HEK293 (cell line): Measurements from ENCODE around the gene CENPP.

Experiments used
- CTCF ChIA-PET: fragments of 350-600 bp; formaldehyde crosslinking; extraction: SDS; loops from one replicate; lab custom pipeline; 2021; ENCODE audit warnings: antibody characterized with exemption; lab: Yijun Ruan, JAX
- POLR2A ChIA-PET: fragments of 300-600 bp; formaldehyde crosslinking; extraction: SDS; loops from one replicate; lab custom pipeline; 2020; ENCODE audit warnings: antibody characterized with exemption, inconsistent platforms; lab: Yijun Ruan, JAX
- H3K27ac ChIP-seq: fragments of 200-500 bp; sonication (Bioruptor generic); 2 replicates; pipeline ENCODE4 v1.5.1; 2014; ENCODE audit warnings: low read depth, low read length, control low read depth, inconsistent platforms; ENCODE audit errors: extremely low read depth
- H3K36me3 ChIP-seq, 2 experiments: fragments of 200-500 bp in 1 of 2; sonication (Bioruptor generic) in 1 of 2; 1 replicate in 1 of 2; 2 replicates in 1 of 2; pipeline ENCODE4 v1.5.1; 2014 to 2017; ENCODE audit warnings: inconsistent platforms in 2 of 2, low read length in 2 of 2; ENCODE audit not compliant: control insufficient read depth in 2 of 2, insufficient read depth in 1 of 2
- H3K4me1 ChIP-seq: fragments of 200-500 bp; sonication (Bioruptor generic); 2 replicates; pipeline ENCODE4 v1.5.1; 2014; ENCODE audit warnings: mild to moderate bottlenecking, low read length, inconsistent platforms; ENCODE audit not compliant: control insufficient read depth, insufficient read depth
- H3K4me3 ChIP-seq: 2 replicates; pipeline ENCODE4 v1.5.1; 2011; ENCODE audit warnings: low read depth, mild to moderate bottlenecking, control low read depth, low read length, moderate library complexity
- H3K9me3 ChIP-seq: fragments of 200-500 bp; sonication (Bioruptor generic); 2 replicates; pipeline ENCODE4 v1.5.1; 2014; ENCODE audit warnings: low read depth, low read length, inconsistent platforms; ENCODE audit not compliant: control insufficient read depth, insufficient read depth
- HOXC10 ChIP-seq: sonication (generic); formaldehyde crosslinking; IDR thresholded peaks from 2 replicates; pipeline ENCODE4 v1.8.1; 2023; ENCODE audit warnings: mild to moderate bottlenecking, missing genetic modification reagents
- KLF16 ChIP-seq: fragments of 450-650 bp; formaldehyde crosslinking; IDR thresholded peaks from 2 replicates; pipeline ENCODE4 v1.5.1; 2017; ENCODE audit warnings: missing biosample characterization, missing genetic modification characterization
- KLF7 ChIP-seq: fragments of 450-650 bp; formaldehyde crosslinking; IDR thresholded peaks from 2 replicates; pipeline ENCODE4 v1.5.1; 2016; ENCODE audit warnings: missing biosample characterization, missing genetic modification characterization, borderline replicate concordance
- SCRT2 ChIP-seq: fragments of 450-650 bp; formaldehyde crosslinking; IDR thresholded peaks from 2 replicates; pipeline ENCODE4 v1.5.1; 2016; ENCODE audit warnings: missing biosample characterization, missing genetic modification characterization
- SETDB1 ChIP-seq: IDR thresholded peaks from one replicate; pipeline ENCODE4 v1.6.1; 2017; ENCODE audit warnings: mild to moderate bottlenecking, low read length, moderate library complexity, mixed read lengths; ENCODE audit not compliant: insufficient read length
- YY1 ChIP-seq: fragments of 450-650 bp; formaldehyde crosslinking; IDR thresholded peaks from 2 replicates; pipeline ENCODE4 v1.5.1; 2018; ENCODE audit warnings: missing biosample characterization, missing genetic modification characterization
- ZFHX2 ChIP-seq: fragments of 450-650 bp; formaldehyde crosslinking; conservative IDR thresholded peaks from 2 replicates; pipeline ENCODE4 v1.5.1; 2016; ENCODE audit warnings: missing biosample characterization, missing genetic modification characterization
- ZIC2 ChIP-seq: fragments of 450-650 bp; formaldehyde crosslinking; IDR thresholded peaks from 2 replicates; pipeline ENCODE4 v1.5.1; 2016; ENCODE audit warnings: missing biosample characterization, missing genetic modification characterization
- ZNF133 ChIP-seq: fragments of 450-650 bp; formaldehyde crosslinking; IDR thresholded peaks from 2 replicates; pipeline ENCODE4 v1.5.1; 2016; ENCODE audit warnings: missing biosample characterization, missing genetic modification characterization
- ZNF146 ChIP-seq: fragments of 450-650 bp; formaldehyde crosslinking; IDR thresholded peaks from 2 replicates; pipeline ENCODE4 v1.5.1; 2016; ENCODE audit warnings: missing biosample characterization, missing genetic modification characterization
- ZNF221 ChIP-seq: fragments of 450-650 bp; formaldehyde crosslinking; IDR thresholded peaks from 2 replicates; pipeline ENCODE4 v1.5.1; 2017; ENCODE audit warnings: missing biosample characterization, missing genetic modification characterization, borderline replicate concordance
- ZNF23 ChIP-seq: fragments of 450-650 bp; formaldehyde crosslinking; IDR thresholded peaks from 2 replicates; pipeline ENCODE4 v1.5.1; 2016; ENCODE audit warnings: missing biosample characterization, missing genetic modification characterization, borderline replicate concordance
- ZNF266 ChIP-seq: fragments of 450-650 bp; formaldehyde crosslinking; IDR thresholded peaks from 2 replicates; pipeline ENCODE4 v1.5.1; 2016; ENCODE audit warnings: missing biosample characterization, missing genetic modification characterization, low read depth
- ZNF514 ChIP-seq: fragments of 450-650 bp; formaldehyde crosslinking; IDR thresholded peaks from 2 replicates; pipeline ENCODE4 v1.5.1; 2016; ENCODE audit warnings: missing biosample characterization, missing genetic modification characterization
- ZNF555 ChIP-seq: fragments of 450-650 bp; formaldehyde crosslinking; conservative IDR thresholded peaks from 2 replicates; pipeline ENCODE4 v1.5.1; 2017; ENCODE audit warnings: missing biosample characterization, mild to moderate bottlenecking, missing genetic modification characterization, inconsistent platforms
- ZNF664 ChIP-seq: fragments of 450-650 bp; formaldehyde crosslinking; IDR thresholded peaks from 2 replicates; pipeline ENCODE4 v1.5.1; 2016; ENCODE audit warnings: missing biosample characterization, missing genetic modification characterization
- TF ChIP-seq, protein P1 (sequence below): fragments of 450-650 bp; IDR thresholded peaks from 2 replicates; pipeline ENCODE4 v1.5.1; 2018; ENCODE audit warnings: missing biosample characterization, missing genetic modification characterization
- TF ChIP-seq, protein P2 (sequence below): fragments of 450-650 bp; formaldehyde crosslinking; IDR thresholded peaks from 2 replicates; pipeline ENCODE4 v1.5.0; 2017; ENCODE audit warnings: missing biosample characterization, missing genetic modification characterization, borderline replicate concordance
- TF ChIP-seq, protein P3 (sequence below): fragments of 450-650 bp; formaldehyde crosslinking; IDR thresholded peaks from 2 replicates; pipeline ENCODE4 v1.5.1; 2017; ENCODE audit warnings: missing biosample characterization, missing genetic modification characterization

The CENPP gene

DNA sequence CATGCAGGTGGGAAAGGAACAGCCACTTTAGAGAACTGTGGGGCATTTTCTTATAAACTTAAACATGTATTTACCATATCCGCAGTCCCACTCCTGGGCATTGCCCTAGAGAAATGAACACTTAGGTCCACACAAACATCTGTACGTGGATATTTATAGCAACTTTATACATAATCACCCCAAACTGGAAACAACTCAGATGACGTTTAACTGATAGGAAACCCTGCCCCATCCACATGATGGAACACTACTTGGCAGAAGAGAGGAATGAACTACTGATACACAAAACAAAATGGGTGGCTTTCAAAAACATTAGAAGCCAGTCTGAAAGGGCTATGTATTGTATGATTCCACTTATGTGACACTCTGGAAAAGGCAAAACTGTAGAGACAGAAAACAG is 187.6 kb downstream of the CENPP start:
- Histone ChIP-seq H3K9me3 (no peaks in the 10 kb centered on the region), H3K36me3 (no peaks in the 10 kb centered on the region), H3K4me3 (no peak overlapping the region), H3K4me1 (no peaks in the 10 kb centered on the region), H3K27ac (no peak overlapping the region)
- no peak for TF ChIP-seq ZNF221 (tag by site-specific recombination)
- TF ChIP-seq ZNF514 (tag by site-specific recombination): no peak
- ChIA-PET CTCF (interaction anchor here (0.6 kb wide), 2 partner anchors 32 to 379 kb away, joined by 4 to 5 read pairs; no protein-coding TSS in a partner anchor), POLR2A (no interaction called here)

DNA sequence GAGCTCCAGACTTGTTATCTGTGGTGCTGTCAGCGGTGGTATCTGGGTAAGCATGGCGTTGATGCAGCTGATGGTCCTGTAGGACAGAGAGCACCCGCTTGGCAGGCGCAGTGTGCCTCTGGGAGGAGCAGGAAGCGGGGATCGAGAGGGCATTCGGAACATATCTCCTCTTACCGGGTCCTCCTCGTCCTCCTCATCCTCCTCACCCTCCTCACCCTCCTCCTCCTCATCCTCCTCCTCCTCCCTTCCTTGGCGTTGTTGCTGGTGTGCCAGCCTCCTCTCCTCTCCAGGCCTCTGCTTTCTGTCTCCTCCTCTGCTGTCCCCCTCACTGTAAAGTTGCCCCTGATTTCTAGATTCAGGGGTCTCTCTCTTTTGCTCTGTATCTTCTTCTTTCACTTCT is 188.9 kb downstream of the CENPP start:
- Histone ChIP-seq H3K27ac (no peak overlapping the region), H3K36me3 (no peaks in the 10 kb centered on the region), H3K4me3 (no peak overlapping the region), H3K9me3 (no peaks in the 10 kb centered on the region), H3K4me1 (no peaks in the 10 kb centered on the region)
- POLR2A ChIA-PET: no interaction called here
- TF ChIP-seq, protein P1, sequence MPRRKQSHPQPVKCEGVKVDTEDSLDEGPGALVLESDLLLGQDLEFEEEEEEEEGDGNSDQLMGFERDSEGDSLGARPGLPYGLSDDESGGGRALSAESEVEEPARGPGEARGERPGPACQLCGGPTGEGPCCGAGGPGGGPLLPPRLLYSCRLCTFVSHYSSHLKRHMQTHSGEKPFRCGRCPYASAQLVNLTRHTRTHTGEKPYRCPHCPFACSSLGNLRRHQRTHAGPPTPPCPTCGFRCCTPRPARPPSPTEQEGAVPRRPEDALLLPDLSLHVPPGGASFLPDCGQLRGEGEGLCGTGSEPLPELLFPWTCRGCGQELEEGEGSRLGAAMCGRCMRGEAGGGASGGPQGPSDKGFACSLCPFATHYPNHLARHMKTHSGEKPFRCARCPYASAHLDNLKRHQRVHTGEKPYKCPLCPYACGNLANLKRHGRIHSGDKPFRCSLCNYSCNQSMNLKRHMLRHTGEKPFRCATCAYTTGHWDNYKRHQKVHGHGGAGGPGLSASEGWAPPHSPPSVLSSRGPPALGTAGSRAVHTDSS (tag by site-specific recombination): peak; percentile 71
- no peak for TF ChIP-seq HOXC10 (CRISPR knock-in tag)
- TF ChIP-seq ZNF23: no peak
- CTCF ChIA-PET: no interaction called here

DNA sequence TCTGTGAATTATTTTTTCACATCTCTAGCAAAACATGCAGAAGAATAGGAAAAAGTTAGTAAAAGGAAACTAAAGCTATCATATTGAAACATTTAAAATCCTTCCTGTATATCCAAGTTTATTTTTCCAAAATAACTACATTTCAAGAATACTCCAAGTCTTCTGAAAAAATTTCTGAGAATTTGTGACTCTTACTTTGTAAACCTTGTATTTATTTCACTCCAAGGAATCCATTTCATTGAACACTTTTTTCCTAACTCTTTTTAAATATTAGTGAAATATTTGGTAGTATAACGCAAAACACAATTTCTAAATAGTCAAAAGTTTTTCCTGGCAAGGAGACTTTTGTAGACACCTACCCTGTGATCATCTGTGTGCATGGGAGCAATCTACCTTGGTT is 190.8 kb downstream of the CENPP start:
- Histone ChIP-seq H3K4me3 (no peak overlapping the region), H3K27ac (no peak overlapping the region), H3K36me3 (no peaks in the 10 kb centered on the region), H3K9me3 (no peaks in the 10 kb centered on the region), H3K4me1 (no peaks in the 10 kb centered on the region)
- no peak for TF ChIP-seq ZNF266 (tag by site-specific recombination)
- no peak for TF ChIP-seq KLF16 (tag by site-specific recombination)
- no peak for TF ChIP-seq ZFHX2 (tag by site-specific recombination)
- TF ChIP-seq, protein P2, sequence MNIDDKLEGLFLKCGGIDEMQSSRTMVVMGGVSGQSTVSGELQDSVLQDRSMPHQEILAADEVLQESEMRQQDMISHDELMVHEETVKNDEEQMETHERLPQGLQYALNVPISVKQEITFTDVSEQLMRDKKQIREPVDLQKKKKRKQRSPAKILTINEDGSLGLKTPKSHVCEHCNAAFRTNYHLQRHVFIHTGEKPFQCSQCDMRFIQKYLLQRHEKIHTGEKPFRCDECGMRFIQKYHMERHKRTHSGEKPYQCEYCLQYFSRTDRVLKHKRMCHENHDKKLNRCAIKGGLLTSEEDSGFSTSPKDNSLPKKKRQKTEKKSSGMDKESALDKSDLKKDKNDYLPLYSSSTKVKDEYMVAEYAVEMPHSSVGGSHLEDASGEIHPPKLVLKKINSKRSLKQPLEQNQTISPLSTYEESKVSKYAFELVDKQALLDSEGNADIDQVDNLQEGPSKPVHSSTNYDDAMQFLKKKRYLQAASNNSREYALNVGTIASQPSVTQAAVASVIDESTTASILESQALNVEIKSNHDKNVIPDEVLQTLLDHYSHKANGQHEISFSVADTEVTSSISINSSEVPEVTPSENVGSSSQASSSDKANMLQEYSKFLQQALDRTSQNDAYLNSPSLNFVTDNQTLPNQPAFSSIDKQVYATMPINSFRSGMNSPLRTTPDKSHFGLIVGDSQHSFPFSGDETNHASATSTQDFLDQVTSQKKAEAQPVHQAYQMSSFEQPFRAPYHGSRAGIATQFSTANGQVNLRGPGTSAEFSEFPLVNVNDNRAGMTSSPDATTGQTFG: no peak
- TF ChIP-seq KLF7 (tag by site-specific recombination): no peak
- TF ChIP-seq ZIC2 (tag by site-specific recombination): no peak
- TF ChIP-seq, protein P3, sequence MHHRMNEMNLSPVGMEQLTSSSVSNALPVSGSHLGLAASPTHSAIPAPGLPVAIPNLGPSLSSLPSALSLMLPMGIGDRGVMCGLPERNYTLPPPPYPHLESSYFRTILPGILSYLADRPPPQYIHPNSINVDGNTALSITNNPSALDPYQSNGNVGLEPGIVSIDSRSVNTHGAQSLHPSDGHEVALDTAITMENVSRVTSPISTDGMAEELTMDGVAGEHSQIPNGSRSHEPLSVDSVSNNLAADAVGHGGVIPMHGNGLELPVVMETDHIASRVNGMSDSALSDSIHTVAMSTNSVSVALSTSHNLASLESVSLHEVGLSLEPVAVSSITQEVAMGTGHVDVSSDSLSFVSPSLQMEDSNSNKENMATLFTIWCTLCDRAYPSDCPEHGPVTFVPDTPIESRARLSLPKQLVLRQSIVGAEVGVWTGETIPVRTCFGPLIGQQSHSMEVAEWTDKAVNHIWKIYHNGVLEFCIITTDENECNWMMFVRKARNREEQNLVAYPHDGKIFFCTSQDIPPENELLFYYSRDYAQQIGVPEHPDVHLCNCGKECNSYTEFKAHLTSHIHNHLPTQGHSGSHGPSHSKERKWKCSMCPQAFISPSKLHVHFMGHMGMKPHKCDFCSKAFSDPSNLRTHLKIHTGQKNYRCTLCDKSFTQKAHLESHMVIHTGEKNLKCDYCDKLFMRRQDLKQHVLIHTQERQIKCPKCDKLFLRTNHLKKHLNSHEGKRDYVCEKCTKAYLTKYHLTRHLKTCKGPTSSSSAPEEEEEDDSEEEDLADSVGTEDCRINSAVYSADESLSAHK (tag by site-specific recombination): no peak
- TF ChIP-seq ZNF146 (tag by site-specific recombination): no peak
- no peak for TF ChIP-seq YY1 (tag by site-specific recombination)
- TF ChIP-seq ZNF555 (tag by site-specific recombination): no peak
- no peak for TF ChIP-seq SCRT2 (tag by site-specific recombination)
- TF ChIP-seq SETDB1: no peak
- no peak for TF ChIP-seq ZNF133 (tag by site-specific recombination)
- TF ChIP-seq ZNF664: no peak
- POLR2A ChIA-PET: no interaction called here
- CTCF ChIA-PET: no interaction called here
